SK-N-SH treated with all-trans-retinoic acid at 6 μM for 48 hours (cell line): Measurements from ENCODE around the gene ARL11.

Source experiments
- ATAC-seq: fragments of 200-7000 bp; cut with Tn5 transposase; 3 replicates; pipeline ENCODE4 v1.9.1; 2020; ENCODE audit warnings: mild to moderate bottlenecking, moderate library complexity
- ARNTL ChIP-seq: fragments of 450-650 bp; formaldehyde crosslinking; IDR thresholded peaks from 2 replicates; pipeline ENCODE4 v1.5.0; 2020; ENCODE audit warnings: low read depth, mild to moderate bottlenecking, moderate library complexity, borderline replicate concordance
- BACH2 ChIP-seq: fragments of 250-450 bp; sonication (Bioruptor Pico); IDR thresholded peaks from 2 replicates; pipeline ENCODE4 v1.9.0; 2021; ENCODE audit warnings: mild to moderate bottlenecking, borderline replicate concordance
- ESRRG ChIP-seq: fragments of 250-450 bp; sonication (Bioruptor Pico); IDR thresholded peaks from 2 replicates; pipeline ENCODE4 v1.6.1; 2021; ENCODE audit warnings: mild to moderate bottlenecking
- GLIS3 ChIP-seq: fragments of 250-450 bp; sonication (Bioruptor Pico); IDR thresholded peaks from 2 replicates; pipeline ENCODE4 v1.5.0; 2020; ENCODE audit warnings: mild to moderate bottlenecking, moderate library complexity
- OSR1 ChIP-seq: fragments of 250-450 bp; sonication (Bioruptor Pico); IDR thresholded peaks from 2 replicates; pipeline ENCODE4 v1.8.0; 2022; ENCODE audit warnings: moderate library complexity, mild to moderate bottlenecking, inconsistent platforms
- RARB ChIP-seq: fragments of 250-450 bp; sonication (Bioruptor Pico); IDR thresholded peaks from 2 replicates; pipeline ENCODE4 v1.8.0; 2021; ENCODE audit warnings: mild to moderate bottlenecking, moderate library complexity
- TCF4 ChIP-seq: fragments of 250-450 bp; sonication (Bioruptor Pico); IDR thresholded peaks from 2 replicates; pipeline ENCODE4 v1.8.0; 2021; ENCODE audit warnings: mild to moderate bottlenecking, moderate library complexity, borderline replicate concordance
- TOX ChIP-seq: fragments of 250-450 bp; sonication (Bioruptor Pico); IDR thresholded peaks from 2 replicates; pipeline ENCODE4 v1.8.0; 2021; ENCODE audit warnings: mild to moderate bottlenecking, moderate library complexity, borderline replicate concordance
- ZC3H10 ChIP-seq: fragments of 250-450 bp; sonication (Bioruptor Pico); IDR thresholded peaks from 2 replicates; pipeline ENCODE4 v1.5.1; 2021; ENCODE audit warnings: mild to moderate bottlenecking, moderate library complexity
- ZFP3 ChIP-seq: fragments of 250-450 bp; sonication (Bioruptor Pico); IDR thresholded peaks from 2 replicates; pipeline ENCODE4 v1.5.0; 2020; ENCODE audit warnings: mild to moderate bottlenecking, moderate library complexity
- ZFP30 ChIP-seq: fragments of 450-650 bp; formaldehyde crosslinking; IDR thresholded peaks from 2 replicates; pipeline ENCODE4 v1.5.0; 2022; ENCODE audit warnings: mild to moderate bottlenecking, moderate library complexity
- ZNF565 ChIP-seq: fragments of 450-650 bp; formaldehyde crosslinking; conservative IDR thresholded peaks from 2 replicates; pipeline ENCODE4 v1.5.0; 2020; ENCODE audit warnings: low read depth, mild to moderate bottlenecking, moderate library complexity
- ZNF70 ChIP-seq: fragments of 450-650 bp; formaldehyde crosslinking; IDR thresholded peaks from 2 replicates; pipeline ENCODE4 v1.5.0; 2020; ENCODE audit warnings: mild to moderate bottlenecking, moderate library complexity
- ZNF8 ChIP-seq: fragments of 450-650 bp; formaldehyde crosslinking; IDR thresholded peaks from 2 replicates; pipeline ENCODE4 v1.5.0; 2020; ENCODE audit warnings: mild to moderate bottlenecking, moderate library complexity
- TF ChIP-seq, protein P1 (sequence below): fragments of 250-450 bp; sonication (Bioruptor Pico); IDR thresholded peaks from 2 replicates; pipeline ENCODE4 v1.5.1; 2020; ENCODE audit warnings: low read depth, mild to moderate bottlenecking, moderate library complexity
- TF ChIP-seq, protein P2 (sequence below): fragments of 250-450 bp; sonication (Bioruptor Pico); IDR thresholded peaks from 2 replicates; pipeline ENCODE4 v1.5.1; 2021; ENCODE audit warnings: mild to moderate bottlenecking, moderate library complexity
- TF ChIP-seq, protein P3 (sequence below): fragments of 250-450 bp; sonication (Bioruptor Pico); IDR thresholded peaks from 2 replicates; pipeline ENCODE4 v1.8.0; 2021; ENCODE audit warnings: low read depth, mild to moderate bottlenecking, moderate library complexity, borderline replicate concordance
- TF ChIP-seq, protein P4 (sequence below): fragments of 250-450 bp; sonication (Bioruptor Pico); IDR thresholded peaks from 2 replicates; pipeline ENCODE4 v1.8.0; 2020; ENCODE audit warnings: mild to moderate bottlenecking, moderate library complexity, borderline replicate concordance
- TF ChIP-seq, protein P5 (sequence below): fragments of 250-450 bp; sonication (Bioruptor Pico); IDR thresholded peaks from 2 replicates; pipeline ENCODE4 v1.5.0; 2020; ENCODE audit warnings: mild to moderate bottlenecking, moderate library complexity

Gene ARL11

DNA sequence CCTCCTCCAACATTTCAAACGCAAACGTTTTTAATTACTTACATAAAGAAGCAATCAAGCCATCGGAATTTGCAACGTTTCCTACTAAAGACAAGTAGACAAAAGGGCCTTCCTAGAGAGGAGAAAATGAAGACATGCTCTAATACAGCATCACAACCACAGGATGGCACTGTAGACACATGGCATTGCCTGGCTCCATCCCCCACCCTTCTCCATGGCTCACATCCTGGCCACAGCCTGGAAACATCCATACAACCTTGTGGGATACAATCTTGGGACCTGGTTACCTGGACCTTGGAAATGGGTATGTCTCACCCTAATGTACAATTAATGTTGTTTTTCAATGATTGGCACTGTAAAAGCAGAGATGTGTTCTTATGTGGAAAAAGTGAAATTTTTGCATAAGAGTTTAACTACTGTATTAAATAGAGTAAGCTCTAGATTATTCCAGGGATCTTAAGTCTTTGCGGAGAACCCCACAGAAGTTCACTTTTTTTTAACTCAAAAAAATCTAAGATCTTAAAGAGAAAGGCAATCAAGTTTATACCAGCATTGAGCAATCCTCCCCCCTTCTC, 41.5 kb downstream of the ARL11 start:
- no peak for TF ChIP-seq TOX (CRISPR knock-in tag)
- no peak for TF ChIP-seq OSR1 (CRISPR knock-in tag)
- TF ChIP-seq ZNF70, result peak; percentile 62; the same call in 1 of the 2 replicates
- ATAC-seq, result peak; percentile 99

DNA sequence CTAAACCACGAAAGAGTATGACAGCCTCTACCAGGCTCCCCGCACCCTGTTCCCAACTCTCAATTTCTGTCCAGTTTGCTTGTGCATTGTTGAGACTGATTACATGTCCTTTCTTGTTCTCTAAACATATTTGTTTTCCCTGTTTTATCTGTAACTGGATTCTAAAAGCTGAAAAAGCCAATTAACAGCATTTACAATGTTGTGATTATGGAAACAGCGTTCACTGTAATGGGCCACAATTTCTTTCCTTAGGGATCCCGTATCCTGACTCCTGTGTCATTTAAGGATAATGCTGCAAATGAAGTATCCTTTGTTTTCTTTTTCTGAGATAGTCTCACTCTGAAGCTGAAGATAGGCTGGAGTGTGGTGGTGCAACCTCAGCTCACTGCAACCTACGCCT, 42.5 kb downstream of the ARL11 start:
- ATAC-seq, result no peak
- TF ChIP-seq ESRRG (CRISPR knock-in tag) (no peak), ZNF8 (CRISPR knock-in tag) (no peak), ARNTL (no peak), TCF4 (no peak)
- TF ChIP-seq, protein P1, sequence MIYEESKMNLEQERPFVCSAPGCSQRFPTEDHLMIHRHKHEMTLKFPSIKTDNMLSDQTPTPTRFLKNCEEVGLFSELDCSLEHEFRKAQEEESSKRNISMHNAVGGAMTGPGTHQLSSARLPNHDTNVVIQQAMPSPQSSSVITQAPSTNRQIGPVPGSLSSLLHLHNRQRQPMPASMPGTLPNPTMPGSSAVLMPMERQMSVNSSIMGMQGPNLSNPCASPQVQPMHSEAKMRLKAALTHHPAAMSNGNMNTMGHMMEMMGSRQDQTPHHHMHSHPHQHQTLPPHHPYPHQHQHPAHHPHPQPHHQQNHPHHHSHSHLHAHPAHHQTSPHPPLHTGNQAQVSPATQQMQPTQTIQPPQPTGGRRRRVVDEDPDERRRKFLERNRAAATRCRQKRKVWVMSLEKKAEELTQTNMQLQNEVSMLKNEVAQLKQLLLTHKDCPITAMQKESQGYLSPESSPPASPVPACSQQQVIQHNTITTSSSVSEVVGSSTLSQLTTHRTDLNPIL (CRISPR knock-in tag), result no peak
- TF ChIP-seq, all 23 proteins: peak for 0

DNA sequence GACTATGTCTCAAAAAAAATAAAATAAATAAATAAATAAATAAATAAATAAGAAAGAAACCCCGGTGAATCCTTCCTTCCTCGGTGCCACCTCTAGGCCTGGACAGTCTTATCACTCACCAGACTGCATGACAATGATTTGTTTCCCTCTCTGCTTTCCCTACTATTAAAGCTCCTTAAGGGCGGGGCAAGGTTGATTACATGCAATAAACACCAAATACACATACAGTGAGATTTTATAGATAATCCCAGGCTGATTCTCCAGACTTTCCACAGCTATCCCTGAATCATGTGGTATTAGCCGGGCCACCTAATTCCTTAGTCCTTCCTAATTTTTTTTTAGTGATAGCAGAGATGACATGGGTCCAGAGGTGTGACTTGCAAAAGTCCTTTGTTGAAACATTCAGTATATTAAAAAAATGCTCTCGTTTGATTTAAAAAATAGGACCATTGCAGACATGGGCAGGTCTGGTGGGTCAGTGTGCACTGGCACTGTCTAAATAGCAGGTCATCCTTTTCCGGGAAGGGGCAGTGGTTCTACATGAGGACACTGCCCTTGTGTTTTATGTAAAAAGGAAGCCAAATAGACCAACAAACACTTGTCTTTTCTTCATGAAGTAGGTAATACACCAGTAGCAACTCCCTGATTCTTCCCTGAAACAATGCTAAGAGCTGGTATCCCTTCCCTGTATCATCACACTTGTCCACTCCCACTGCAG, 48.4 kb downstream of the ARL11 start:
- no peak for TF ChIP-seq ZNF70
- no peak for TF ChIP-seq ZFP3 (CRISPR knock-in tag)
- TF ChIP-seq, protein P2, sequence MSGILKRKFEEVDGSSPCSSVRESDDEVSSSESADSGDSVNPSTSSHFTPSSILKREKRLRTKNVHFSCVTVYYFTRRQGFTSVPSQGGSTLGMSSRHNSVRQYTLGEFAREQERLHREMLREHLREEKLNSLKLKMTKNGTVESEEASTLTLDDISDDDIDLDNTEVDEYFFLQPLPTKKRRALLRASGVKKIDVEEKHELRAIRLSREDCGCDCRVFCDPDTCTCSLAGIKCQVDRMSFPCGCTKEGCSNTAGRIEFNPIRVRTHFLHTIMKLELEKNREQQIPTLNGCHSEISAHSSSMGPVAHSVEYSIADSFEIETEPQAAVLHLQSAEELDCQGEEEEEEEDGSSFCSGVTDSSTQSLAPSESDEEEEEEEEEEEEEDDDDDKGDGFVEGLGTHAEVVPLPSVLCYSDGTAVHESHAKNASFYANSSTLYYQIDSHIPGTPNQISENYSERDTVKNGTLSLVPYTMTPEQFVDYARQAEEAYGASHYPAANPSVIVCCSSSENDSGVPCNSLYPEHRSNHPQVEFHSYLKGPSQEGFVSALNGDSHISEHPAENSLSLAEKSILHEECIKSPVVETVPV (CRISPR knock-in tag), result no peak
- TF ChIP-seq ZNF8 (CRISPR knock-in tag), result no peak
- TF ChIP-seq, protein P3, sequence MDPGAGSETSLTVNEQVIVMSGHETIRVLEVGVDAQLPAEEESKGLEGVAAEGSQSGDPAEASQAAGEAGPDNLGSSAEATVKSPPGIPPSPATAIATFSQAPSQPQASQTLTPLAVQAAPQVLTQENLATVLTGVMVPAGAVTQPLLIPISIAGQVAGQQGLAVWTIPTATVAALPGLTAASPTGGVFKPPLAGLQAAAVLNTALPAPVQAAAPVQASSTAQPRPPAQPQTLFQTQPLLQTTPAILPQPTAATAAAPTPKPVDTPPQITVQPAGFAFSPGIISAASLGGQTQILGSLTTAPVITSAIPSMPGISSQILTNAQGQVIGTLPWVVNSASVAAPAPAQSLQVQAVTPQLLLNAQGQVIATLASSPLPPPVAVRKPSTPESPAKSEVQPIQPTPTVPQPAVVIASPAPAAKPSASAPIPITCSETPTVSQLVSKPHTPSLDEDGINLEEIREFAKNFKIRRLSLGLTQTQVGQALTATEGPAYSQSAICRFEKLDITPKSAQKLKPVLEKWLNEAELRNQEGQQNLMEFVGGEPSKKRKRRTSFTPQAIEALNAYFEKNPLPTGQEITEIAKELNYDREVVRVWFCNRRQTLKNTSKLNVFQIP (CRISPR knock-in tag), result no peak
- TF ChIP-seq, protein P4, sequence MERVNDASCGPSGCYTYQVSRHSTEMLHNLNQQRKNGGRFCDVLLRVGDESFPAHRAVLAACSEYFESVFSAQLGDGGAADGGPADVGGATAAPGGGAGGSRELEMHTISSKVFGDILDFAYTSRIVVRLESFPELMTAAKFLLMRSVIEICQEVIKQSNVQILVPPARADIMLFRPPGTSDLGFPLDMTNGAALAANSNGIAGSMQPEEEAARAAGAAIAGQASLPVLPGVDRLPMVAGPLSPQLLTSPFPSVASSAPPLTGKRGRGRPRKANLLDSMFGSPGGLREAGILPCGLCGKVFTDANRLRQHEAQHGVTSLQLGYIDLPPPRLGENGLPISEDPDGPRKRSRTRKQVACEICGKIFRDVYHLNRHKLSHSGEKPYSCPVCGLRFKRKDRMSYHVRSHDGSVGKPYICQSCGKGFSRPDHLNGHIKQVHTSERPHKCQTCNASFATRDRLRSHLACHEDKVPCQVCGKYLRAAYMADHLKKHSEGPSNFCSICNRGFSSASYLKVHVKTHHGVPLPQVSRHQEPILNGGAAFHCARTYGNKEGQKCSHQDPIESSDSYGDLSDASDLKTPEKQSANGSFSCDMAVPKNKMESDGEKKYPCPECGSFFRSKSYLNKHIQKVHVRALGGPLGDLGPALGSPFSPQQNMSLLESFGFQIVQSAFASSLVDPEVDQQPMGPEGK, result no peak
- TF ChIP-seq, protein P1 (CRISPR knock-in tag), result no peak
- no peak for ATAC-seq

DNA sequence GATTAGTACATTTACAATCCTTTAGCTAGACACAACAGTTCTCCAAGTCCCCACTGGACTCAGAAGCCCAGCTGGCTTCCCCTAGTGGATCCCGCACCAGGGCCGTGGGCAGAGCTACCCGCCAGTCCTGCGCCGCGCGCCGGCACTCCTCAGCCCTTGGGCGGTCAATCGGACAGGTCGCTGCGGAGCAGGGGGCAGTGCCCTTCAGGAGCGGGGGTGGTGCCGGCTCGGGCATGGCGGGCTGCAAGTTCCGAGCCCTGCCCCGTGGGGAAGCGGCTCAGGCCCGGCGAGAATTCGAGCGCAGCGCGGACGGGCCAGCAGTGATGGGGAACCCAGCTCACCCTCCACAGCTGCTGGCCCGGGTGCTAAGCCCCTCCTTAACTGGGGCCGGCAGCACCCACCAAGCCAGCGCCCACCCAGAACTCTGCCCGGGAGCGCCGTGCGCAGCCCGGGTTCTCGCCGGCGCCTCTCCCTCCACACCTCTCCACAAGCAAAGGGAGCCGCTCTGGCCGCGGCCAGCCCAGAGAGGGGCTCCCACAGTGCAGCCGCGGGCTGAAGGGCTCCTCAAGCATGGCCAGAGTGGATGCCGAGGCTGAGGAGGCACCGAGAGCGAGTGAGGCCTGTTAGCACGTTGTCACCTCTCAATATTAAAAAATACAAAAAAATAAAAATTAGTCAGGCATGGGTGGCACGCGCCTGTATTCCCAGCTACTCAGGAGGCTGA, 50.0 kb downstream of the ARL11 start:
- ATAC-seq, result no peak
- TF ChIP-seq ZNF565 (no peak), OSR1 (CRISPR knock-in tag) (no peak), ZFP30 (CRISPR knock-in tag) (no peak), GLIS3 (CRISPR knock-in tag) (no peak), TOX (CRISPR knock-in tag) (no peak), BACH2 (no peak), ZNF8 (CRISPR knock-in tag) (no peak), ZC3H10 (CRISPR knock-in tag) (no peak), RARB (no peak)
- TF ChIP-seq, protein P4, result no peak
- TF ChIP-seq, protein P5, sequence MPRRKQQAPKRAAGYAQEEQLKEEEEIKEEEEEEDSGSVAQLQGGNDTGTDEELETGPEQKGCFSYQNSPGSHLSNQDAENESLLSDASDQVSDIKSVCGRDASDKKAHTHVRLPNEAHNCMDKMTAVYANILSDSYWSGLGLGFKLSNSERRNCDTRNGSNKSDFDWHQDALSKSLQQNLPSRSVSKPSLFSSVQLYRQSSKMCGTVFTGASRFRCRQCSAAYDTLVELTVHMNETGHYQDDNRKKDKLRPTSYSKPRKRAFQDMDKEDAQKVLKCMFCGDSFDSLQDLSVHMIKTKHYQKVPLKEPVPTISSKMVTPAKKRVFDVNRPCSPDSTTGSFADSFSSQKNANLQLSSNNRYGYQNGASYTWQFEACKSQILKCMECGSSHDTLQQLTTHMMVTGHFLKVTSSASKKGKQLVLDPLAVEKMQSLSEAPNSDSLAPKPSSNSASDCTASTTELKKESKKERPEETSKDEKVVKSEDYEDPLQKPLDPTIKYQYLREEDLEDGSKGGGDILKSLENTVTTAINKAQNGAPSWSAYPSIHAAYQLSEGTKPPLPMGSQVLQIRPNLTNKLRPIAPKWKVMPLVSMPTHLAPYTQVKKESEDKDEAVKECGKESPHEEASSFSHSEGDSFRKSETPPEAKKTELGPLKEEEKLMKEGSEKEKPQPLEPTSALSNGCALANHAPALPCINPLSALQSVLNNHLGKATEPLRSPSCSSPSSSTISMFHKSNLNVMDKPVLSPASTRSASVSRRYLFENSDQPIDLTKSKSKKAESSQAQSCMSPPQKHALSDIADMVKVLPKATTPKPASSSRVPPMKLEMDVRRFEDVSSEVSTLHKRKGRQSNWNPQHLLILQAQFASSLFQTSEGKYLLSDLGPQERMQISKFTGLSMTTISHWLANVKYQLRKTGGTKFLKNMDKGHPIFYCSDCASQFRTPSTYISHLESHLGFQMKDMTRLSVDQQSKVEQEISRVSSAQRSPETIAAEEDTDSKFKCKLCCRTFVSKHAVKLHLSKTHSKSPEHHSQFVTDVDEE (CRISPR knock-in tag), result no peak
- TF ChIP-seq, all 23 proteins: peak for 0
